ENCODE data around the gene FNDC3B.

- TF ChIP-seq CTCF (IDR thresholded peaks at IDR 0.05; ENCODE audit: low read depth, low read length), result no peak
- TF ChIP-seq POLR2A (IDR thresholded peaks at IDR 0.05; ENCODE audit: extremely low read depth, insufficient read length), result no peak
- no peak for TF ChIP-seq MAX (IDR thresholded peaks at IDR 0.05; ENCODE audit: low read depth, low read length)
- no peak for TF ChIP-seq MYC (IDR thresholded peaks at IDR 0.05; ENCODE audit: low read depth, low read length)
Measured at GRCh38 chr3:172193436-172193835, 154.1 kb downstream of the FNDC3B start.
